A549 (cell line): ENCODE results near the gene CDC42EP4. TPM values are rescaled to one million over a fixed set of nuclear protein-coding genes. Genes with fewer than 3 reads are reported as not detected.

Source experiments
- ATAC-seq, 2 experiments: fragments of 200-7000 bp in 1 of 2; fragments of >200 bp in 1 of 2; cut with Nextera tagmentation in 1 of 2; cut with Tn5 transposase in 1 of 2; 3 replicates each; pipeline versions ENCODE4 v1.8.0 to v1.9.1; 2018 to 2020; ENCODE audit warnings: mild to moderate bottlenecking in 1 of 2, moderate library complexity in 1 of 2
- CTCF ChIA-PET: fragments of 300-600 bp; sonication (Branson Sonifier 250); formaldehyde crosslinking; extraction: SDS; loops from one replicate; lab custom pipeline; 2021; ENCODE audit warnings: antibody characterized with exemption, inconsistent platforms; lab: Yijun Ruan, JAX
- POLR2A ChIA-PET: fragments of 350-600 bp; formaldehyde crosslinking; extraction: SDS; loops from one replicate; lab custom pipeline; 2021; ENCODE audit warnings: antibody characterized with exemption, inconsistent platforms; lab: Yijun Ruan, JAX
- DNase-seq, 2 experiments: peaks; one replicate each; pipeline versions ENCODE4 v3.0.0 to v3.0.0-alpha.2; 2011 to 2016; ENCODE audit warnings: low read depth in 1 of 2, low spot score in 1 of 2
- FAIRE-seq: peaks from 2 replicates; lab custom pipeline; 2011; peaks lifted over from hg19 to GRCh38; lab: Jason Lieb, UNC
- H3K27ac ChIP-seq, 2 experiments: fragments of >200 bp; sonication (Bioruptor Twin); formaldehyde crosslinking; 3 replicates each; pipeline ENCODE4 v1.5.1; 2016 to 2017
- H3K4me1 ChIP-seq: fragments of >200 bp; sonication (Bioruptor Twin); formaldehyde crosslinking; 3 replicates; pipeline ENCODE4 v1.6.1; 2016
- H3K4me2 ChIP-seq: fragments of >200 bp; sonication (Bioruptor Twin); formaldehyde crosslinking; 3 replicates; pipeline ENCODE4 v1.6.1; 2016
- H3K4me3 ChIP-seq: fragments of >200 bp; sonication (Bioruptor Twin); formaldehyde crosslinking; 3 replicates; pipeline ENCODE4 v1.5.1; 2016
- H3K9me3 ChIP-seq: fragments of >200 bp; sonication (Bioruptor Twin); formaldehyde crosslinking; 3 replicates; pipeline ENCODE4 v1.6.1; 2016
- BCL3 ChIP-seq: fragments of >200 bp; sonication (Bioruptor Twin); formaldehyde crosslinking; IDR thresholded peaks from 3 replicates; pipeline ENCODE4 v1.6.1; 2016
- CBX2 ChIP-seq: fragments of 200-600 bp; sonication (generic); IDR thresholded peaks from 2 replicates; pipeline ENCODE4 v1.6.1; 2016; ENCODE audit warnings: low read depth, mild to moderate bottlenecking, borderline replicate concordance
- CBX8 ChIP-seq: fragments of 200-600 bp; sonication (generic); IDR thresholded peaks from 2 replicates; pipeline ENCODE4 v1.6.1; 2016
- CHD2 ChIP-seq: fragments of 150-350 bp; IDR thresholded peaks from 2 replicates; pipeline ENCODE4 v1.6.1; 2014; ENCODE audit warnings: low read length; ENCODE audit not compliant: partially characterized antibody
- FOSB ChIP-seq: fragments of 250-450 bp; sonication (Bioruptor Pico); IDR thresholded peaks from 2 replicates; pipeline ENCODE4 v1.5.0; 2020; ENCODE audit warnings: mild to moderate bottlenecking, moderate library complexity
- FOSL2 ChIP-seq, 2 experiments: fragments of 450-650 bp in 1 of 2; fragments of >200 bp in 1 of 2; sonication (Bioruptor Twin) in 1 of 2; formaldehyde crosslinking; IDR thresholded peaks; 2 replicates each; pipeline versions ENCODE4 v1.5.0 to v1.6.1; 2016 to 2020; ENCODE audit warnings: mild to moderate bottlenecking in 1 of 2, moderate library complexity in 1 of 2
- FOXS1 ChIP-seq: fragments of 250-450 bp; sonication (Bioruptor Pico); IDR thresholded peaks from 2 replicates; pipeline ENCODE4 v1.5.0; 2020; ENCODE audit warnings: mild to moderate bottlenecking, moderate library complexity
- HOXB13 ChIP-seq: fragments of 250-450 bp; sonication (Bioruptor Pico); IDR thresholded peaks from 2 replicates; pipeline ENCODE4 v1.5.0; 2020; ENCODE audit warnings: low read depth, mild to moderate bottlenecking, moderate library complexity
- KDM1A ChIP-seq: fragments of 200-600 bp; sonication (generic); IDR thresholded peaks from 2 replicates; pipeline ENCODE4 v1.6.1; 2016; ENCODE audit warnings: low read depth, mild to moderate bottlenecking
- PHF8 ChIP-seq: fragments of 200-600 bp; sonication (generic); IDR thresholded peaks from 2 replicates; pipeline ENCODE4 v1.6.1; 2016; ENCODE audit warnings: low read depth, mild to moderate bottlenecking, antibody characterized with exemption, moderate library complexity, borderline replicate concordance
- POLR2A ChIP-seq: IDR thresholded peaks from 2 replicates; pipeline ENCODE4 v1.6.1; 2012; ENCODE audit warnings: mild to moderate bottlenecking, low read length
- POLR2AphosphoS2 ChIP-seq: conservative IDR thresholded peaks from 2 replicates; pipeline ENCODE4 v1.6.1; 2012; ENCODE audit warnings: low read length, improper control_type of control experiment, inconsistent platforms
- RARB ChIP-seq: fragments of 250-450 bp; sonication (Bioruptor Pico); IDR thresholded peaks from 2 replicates; pipeline ENCODE4 v1.8.0; 2021; ENCODE audit warnings: mild to moderate bottlenecking, moderate library complexity
- RNF2 ChIP-seq: fragments of 200-600 bp; sonication (generic); IDR thresholded peaks from 2 replicates; pipeline ENCODE4 v1.6.1; 2016; ENCODE audit warnings: low read depth, mild to moderate bottlenecking, antibody characterized with exemption, moderate library complexity, borderline replicate concordance
- USF2 ChIP-seq: fragments of 450-650 bp; IDR thresholded peaks from 2 replicates; pipeline ENCODE4 v1.6.1; 2014; ENCODE audit warnings: antibody characterized with exemption
- ZC3H11A ChIP-seq: fragments of 450-650 bp; IDR thresholded peaks from 2 replicates; pipeline ENCODE4 v1.6.1; 2014; ENCODE audit warnings: antibody characterized with exemption, mild to moderate bottlenecking
- ZSCAN20 ChIP-seq: fragments of 250-450 bp; sonication (Bioruptor Pico); IDR thresholded peaks from 2 replicates; pipeline ENCODE4 v1.8.0; 2022; ENCODE audit warnings: mild to moderate bottlenecking, moderate library complexity
- WGBS: methylation state at CpG from one replicate; pipeline ENCODE4 v1.1.6; 2017; ENCODE audit errors: missing lambda C conversion rate; 5-methylcytosine and 5-hydroxymethylcytosine counted together
- polyA plus RNA-seq, 4 experiments: library from polyadenylated mRNA; depleted of rRNA in 3 of 4; stranded (reverse); fragments of >200 nt; fragmentation: RNase III in 1 of 4; extraction: RNeasy Plus Mini Kit Qiagen cat#74134 plus additional on column Dnase treatment in 1 of 4; gene quantifications; 2 replicates in 3 of 4; 3 replicates in 1 of 4; pipeline ENCODE4 v1.2.3, GENCODE V29; 2011 to 2017
- TF ChIP-seq, protein P1 (sequence below): fragments of 250-450 bp; sonication (Bioruptor Pico); IDR thresholded peaks from 2 replicates; pipeline ENCODE4 v1.5.0; 2021; ENCODE audit warnings: mild to moderate bottlenecking, moderate library complexity, borderline replicate concordance
- TF ChIP-seq, protein P2 (sequence below): fragments of 150-350 bp; IDR thresholded peaks from 2 replicates; pipeline ENCODE4 v1.6.1; 2014; ENCODE audit warnings: low read depth, mild to moderate bottlenecking, low read length
- TF ChIP-seq, protein P3 (sequence below): IDR thresholded peaks from 2 replicates; pipeline ENCODE4 v1.6.1; 2012

Gene CDC42EP4
- polyA plus RNA-seq, 2 of the 4 experiments (the other 2 are of a cell fraction): 33.8 to 65.7 TPM

DNA sequence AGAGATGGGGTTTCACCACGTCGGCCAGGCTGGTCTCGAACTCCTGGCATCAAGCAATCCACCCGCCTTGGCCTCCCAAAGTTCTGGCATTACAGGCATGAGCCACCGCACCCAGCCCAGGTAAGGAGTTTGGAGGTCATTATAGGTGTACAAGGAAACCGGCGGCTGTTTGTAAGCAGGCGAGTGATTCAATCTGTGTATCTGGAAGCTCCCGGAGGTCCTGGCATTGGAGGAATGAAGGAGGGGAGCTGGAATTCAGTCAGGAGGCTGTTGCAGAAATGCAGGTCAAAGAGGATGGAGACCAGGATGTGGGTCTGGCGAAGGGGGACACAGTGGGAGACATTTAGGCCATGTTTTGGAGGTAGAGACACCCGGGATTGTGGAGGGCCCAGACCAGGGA, 18.8 kb downstream of the CDC42EP4 start:
- ChIA-PET CTCF (interaction anchor here (1.0 to 1.3 kb wide), 2 partner anchors 14 to 18 kb away, joined by 3 read pairs; no protein-coding TSS in a partner anchor), POLR2A (no interaction called here)
- H3K27ac ChIP-seq: peak overlapping the region; percentile 82 to 91
- peak overlapping the region; percentile 79 for H3K4me2 ChIP-seq
- H3K4me3 ChIP-seq: no peak overlapping the region
- WGBS: 79% methylated on average over 11 of the region's 11 CpGs
- DNase-seq (no peak), FAIRE-seq (no peak), ATAC-seq (no peak)
- no peaks in the 10 kb centered on the region for H3K9me3 ChIP-seq
- H3K4me1 ChIP-seq: peaks cover 74% of the 10 kb centered on the region
- TF ChIP-seq POLR2A (no peak), CHD2 (no peak), BCL3 (no peak), RNF2 (no peak), CBX8 (no peak), CBX2 (no peak), KDM1A (no peak), ZSCAN20 (CRISPR knock-in tag) (no peak), FOSB (CRISPR knock-in tag) (no peak), PHF8 (no peak), FOXS1 (CRISPR knock-in tag) (no peak), HOXB13 (CRISPR knock-in tag) (no peak)
- TF ChIP-seq, protein P1, sequence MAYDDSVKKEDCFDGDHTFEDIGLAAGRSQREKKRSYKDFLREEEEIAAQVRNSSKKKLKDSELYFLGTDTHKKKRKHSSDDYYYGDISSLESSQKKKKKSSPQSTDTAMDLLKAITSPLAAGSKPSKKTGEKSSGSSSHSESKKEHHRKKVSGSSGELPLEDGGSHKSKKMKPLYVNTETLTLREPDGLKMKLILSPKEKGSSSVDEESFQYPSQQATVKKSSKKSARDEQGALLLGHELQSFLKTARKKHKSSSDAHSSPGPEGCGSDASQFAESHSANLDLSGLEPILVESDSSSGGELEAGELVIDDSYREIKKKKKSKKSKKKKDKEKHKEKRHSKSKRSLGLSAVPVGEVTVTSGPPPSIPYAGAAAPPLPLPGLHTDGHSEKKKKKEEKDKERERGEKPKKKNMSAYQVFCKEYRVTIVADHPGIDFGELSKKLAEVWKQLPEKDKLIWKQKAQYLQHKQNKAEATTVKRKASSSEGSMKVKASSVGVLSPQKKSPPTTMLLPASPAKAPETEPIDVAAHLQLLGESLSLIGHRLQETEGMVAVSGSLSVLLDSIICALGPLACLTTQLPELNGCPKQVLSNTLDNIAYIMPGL (CRISPR knock-in tag): no peak

DNA sequence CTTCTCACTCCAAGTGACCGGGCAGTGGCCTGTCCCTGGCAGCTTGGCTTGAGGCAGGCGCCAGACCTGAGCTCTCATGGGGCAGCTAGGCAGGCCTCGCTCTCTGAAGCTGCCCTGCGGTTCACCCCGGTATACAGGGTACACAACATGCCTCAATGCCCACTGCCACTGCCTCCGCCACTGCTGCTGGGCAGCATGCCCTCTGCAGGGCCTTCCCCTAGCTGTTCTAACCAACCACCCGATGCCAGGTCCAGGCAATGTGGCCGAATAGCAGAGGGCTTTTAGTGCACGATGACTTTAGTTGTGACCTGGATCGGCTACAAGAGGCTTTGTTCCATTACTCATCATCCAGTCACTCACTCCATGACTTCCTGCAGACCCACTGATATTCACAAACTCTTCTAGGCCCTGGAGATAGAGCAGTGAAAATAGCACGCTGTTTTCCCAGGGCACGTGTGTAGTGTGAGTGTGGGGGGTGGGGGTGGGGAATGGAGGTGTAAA, 19.7 kb downstream of the CDC42EP4 start:
- FAIRE-seq: no peak
- peaks cover 83% of the 10 kb centered on the region for H3K4me1 ChIP-seq
- TF ChIP-seq FOSL2 (IDR thresholded peaks at IDR 0.05) (no peak), FOSL2 (CRISPR knock-in tag; IDR thresholded peaks at IDR 0.05) (peak; percentile 55), POLR2AphosphoS2 (0 out of 2 replicates have a peak, but pooled peaks have one; percentile 9), USF2 (no peak), RARB (CRISPR knock-in tag) (no peak)
- TF ChIP-seq, all 56 proteins: peak for 2
- 0 out of 3 replicates have a peak overlapping the region, but pooled peaks have one; percentile 6 for H3K4me3 ChIP-seq
- peak overlapping the region; percentile 82 to 91 for H3K27ac ChIP-seq
- peak overlapping the region; percentile 79 for H3K4me2 ChIP-seq
- ChIA-PET POLR2A (interaction anchor here (1.9 kb wide), 1 partner anchor 19 kb away, joined by 13 read pairs; the partner anchor contains the start of gene CDC42EP4), CTCF (interaction anchor here (1.7 to 5.7 kb wide), 5 partner anchors 10 to 78 kb away, joined by 5 to 71 read pairs (median 16); partner anchors contain the start of gene CDC42EP4)
- ATAC-seq (peak; percentile 13 to 28; a peak in 5 of 6 replicates), DNase-seq (peak in 1 of 2 experiments; percentile 49)
- WGBS: 44% methylated on average over 12 of the region's 12 CpGs
- no peaks in the 10 kb centered on the region for H3K9me3 ChIP-seq

- peaks cover 87% of the 10 kb centered on the region for H3K4me1 ChIP-seq
- WGBS: 31% methylated on average over 8 of the region's 8 CpGs
- ChIA-PET CTCF (interaction anchor here (1.7 to 5.7 kb wide), 5 partner anchors 10 to 79 kb away, joined by 5 to 71 read pairs (median 16); partner anchors contain the start of gene CDC42EP4), POLR2A (interaction anchor here (1.9 kb wide), 1 partner anchor 20 kb away, joined by 13 read pairs; the partner anchor contains the start of gene CDC42EP4)
- no peak for TF ChIP-seq ZC3H11A
- TF ChIP-seq, protein P1 (CRISPR knock-in tag): no peak
- TF ChIP-seq, protein P2, sequence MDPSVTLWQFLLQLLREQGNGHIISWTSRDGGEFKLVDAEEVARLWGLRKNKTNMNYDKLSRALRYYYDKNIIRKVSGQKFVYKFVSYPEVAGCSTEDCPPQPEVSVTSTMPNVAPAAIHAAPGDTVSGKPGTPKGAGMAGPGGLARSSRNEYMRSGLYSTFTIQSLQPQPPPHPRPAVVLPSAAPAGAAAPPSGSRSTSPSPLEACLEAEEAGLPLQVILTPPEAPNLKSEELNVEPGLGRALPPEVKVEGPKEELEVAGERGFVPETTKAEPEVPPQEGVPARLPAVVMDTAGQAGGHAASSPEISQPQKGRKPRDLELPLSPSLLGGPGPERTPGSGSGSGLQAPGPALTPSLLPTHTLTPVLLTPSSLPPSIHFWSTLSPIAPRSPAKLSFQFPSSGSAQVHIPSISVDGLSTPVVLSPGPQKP: no peak
- TF ChIP-seq, protein P3, sequence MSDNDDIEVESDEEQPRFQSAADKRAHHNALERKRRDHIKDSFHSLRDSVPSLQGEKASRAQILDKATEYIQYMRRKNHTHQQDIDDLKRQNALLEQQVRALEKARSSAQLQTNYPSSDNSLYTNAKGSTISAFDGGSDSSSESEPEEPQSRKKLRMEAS: peak; percentile 49; the same call in 1 of the 2 replicates
- TF ChIP-seq FOSL2 (IDR thresholded peaks at IDR 0.05): no peak
- TF ChIP-seq FOSL2 (CRISPR knock-in tag; IDR thresholded peaks at IDR 0.05): peak; percentile 63
- TF ChIP-seq CHD2: no peak
- ATAC-seq: peak; percentile 47 to 65; a peak in 5 of 6 replicates
- 0 out of 3 replicates have a peak overlapping the region, but pooled peaks have one; percentile 6 for H3K4me3 ChIP-seq
- H3K9me3 ChIP-seq: no peaks in the 10 kb centered on the region
- no peak for FAIRE-seq
- H3K4me2 ChIP-seq: peak overlapping the region; percentile 79
- peak; percentile 59 to 65 for DNase-seq
- H3K27ac ChIP-seq: peak overlapping the region; percentile 82 to 91
Measured at GRCh38 chr17:73291260-73291801, 20.5 kb downstream of the CDC42EP4 start.
